ENCODE measurements around the gene SLC49A3. TPM values are rescaled to one million over a fixed set of nuclear protein-coding genes. Genes with fewer than 3 reads are reported as not detected.

The SLC49A3 gene
- total RNA-seq, 1 donor from 2014 or later = 0.72 TPM

DNA sequence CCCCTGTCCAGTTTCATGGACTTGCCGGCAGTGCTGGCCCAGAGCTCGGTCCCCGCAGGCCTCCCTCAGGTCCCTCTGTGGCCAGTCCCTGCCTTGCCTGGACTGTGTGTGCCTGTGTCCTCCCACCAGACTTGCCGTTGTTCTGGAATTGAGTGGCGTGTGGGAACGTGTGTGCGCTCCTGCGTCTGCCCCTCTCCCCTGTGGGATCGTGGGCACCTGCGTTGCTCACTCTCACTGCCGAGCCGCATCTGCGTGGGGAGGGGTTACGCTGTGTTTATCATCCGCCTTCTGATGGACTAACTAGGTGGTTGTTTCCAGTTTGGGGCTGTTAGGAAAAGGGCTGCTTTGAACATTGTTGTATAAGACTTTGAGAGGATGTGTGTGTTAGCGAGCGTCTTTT lies 37.9 kb upstream of the SLC49A3 start:
- Mint-ChIP-seq H3K4me3 (no peak overlapping the region), H3K9me3 (no peaks in the 10 kb centered on the region), H3K27me3 (no peaks in the 10 kb centered on the region), H3K27ac (no peak overlapping the region), H3K4me1 (no peaks in the 10 kb centered on the region), H3K36me3 (ENCODE audit: low read depth) (peaks cover 20% of the 10 kb centered on the region)
- DNase-seq = no peak
- intact Hi-C loops (cut with micrococcal nuclease) = no loop called here

DNA sequence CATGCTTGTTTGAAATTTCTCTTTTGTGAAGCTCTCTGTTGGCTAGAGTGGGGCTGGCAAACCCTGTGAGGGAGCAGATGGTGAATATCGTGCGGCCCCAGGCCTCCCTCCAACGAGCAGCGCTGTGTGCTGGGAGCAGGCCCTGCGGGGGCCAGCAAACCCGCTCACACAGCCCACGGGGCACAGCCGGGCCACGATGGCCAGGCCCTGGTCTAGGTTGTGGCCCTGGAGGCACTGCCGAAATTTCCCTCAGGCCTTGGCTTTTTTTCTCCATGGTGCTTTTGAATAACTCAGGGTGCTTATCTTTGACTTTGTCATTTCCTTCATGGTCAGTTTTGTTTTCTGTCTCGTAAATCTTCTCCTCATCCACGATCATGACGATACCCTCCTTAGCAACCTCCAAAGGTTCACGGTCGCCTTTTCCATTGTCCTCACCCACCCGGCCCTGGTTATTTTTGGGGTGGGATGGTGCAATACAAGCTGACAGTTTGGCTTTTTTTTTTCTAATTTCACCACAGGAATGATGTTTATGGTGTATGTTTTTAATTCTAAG lies 37.4 kb upstream of the SLC49A3 start:
- H3K4me3 Mint-ChIP-seq = no peak overlapping the region
- no peak for DNase-seq
- peaks cover 2% of the 10 kb centered on the region for H3K4me1 Mint-ChIP-seq
- H3K27me3 Mint-ChIP-seq = no peaks in the 10 kb centered on the region
- intact Hi-C loops (cut with micrococcal nuclease) = no loop called here
- peaks cover 25% of the 10 kb centered on the region for H3K36me3 Mint-ChIP-seq (ENCODE audit: low read depth)
- H3K27ac Mint-ChIP-seq = no peak overlapping the region
- H3K9me3 Mint-ChIP-seq = no peaks in the 10 kb centered on the region

DNA sequence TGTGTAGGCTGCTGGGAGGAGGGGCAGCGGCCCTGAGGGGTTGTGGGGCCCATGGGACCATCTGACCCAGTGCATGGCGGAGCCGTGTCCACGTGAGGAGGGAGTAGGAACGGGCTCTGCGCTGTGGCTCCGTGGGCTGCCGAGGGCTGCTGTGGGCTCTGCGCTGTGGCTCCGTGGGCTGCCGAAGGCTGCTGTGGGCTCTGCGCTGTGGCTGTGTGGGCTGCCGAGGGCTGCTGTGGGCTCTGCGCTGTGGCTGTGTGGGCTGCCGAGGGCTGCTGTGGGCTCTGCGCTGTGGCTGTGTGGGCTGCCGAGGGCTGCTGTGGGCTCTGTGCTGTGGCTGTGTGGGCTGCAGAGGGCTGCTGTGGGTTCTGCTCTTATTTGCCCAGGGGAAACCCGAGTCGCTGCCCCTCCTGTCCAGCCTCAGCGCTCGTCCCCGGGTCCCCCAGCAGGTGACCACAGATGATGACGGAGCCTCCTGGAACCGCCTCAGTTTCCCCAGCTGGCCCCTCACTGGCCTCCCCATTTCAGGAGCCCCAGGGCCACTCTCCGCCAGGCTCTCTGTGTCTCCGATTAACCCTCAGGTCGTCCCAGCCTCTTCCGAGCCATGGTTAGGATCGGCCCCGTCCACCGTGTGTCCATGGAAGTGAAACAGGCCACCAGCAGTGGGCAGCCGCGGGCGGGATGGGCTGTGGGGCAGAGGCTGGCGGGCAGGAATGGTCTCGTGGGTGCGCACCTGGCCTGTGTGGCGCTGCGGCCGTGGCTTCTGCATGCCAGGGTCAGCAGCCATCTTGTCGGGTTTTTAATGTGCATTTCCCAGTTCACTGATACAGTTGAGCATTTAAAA lies 36.7 kb upstream of the SLC49A3 start:
- H3K27ac Mint-ChIP-seq = no peak overlapping the region
- peaks cover 2% of the 10 kb centered on the region for H3K4me1 Mint-ChIP-seq
- H3K9me3 Mint-ChIP-seq = no peaks in the 10 kb centered on the region
- H3K27me3 Mint-ChIP-seq = no peaks in the 10 kb centered on the region
- peaks cover 26% of the 10 kb centered on the region for H3K36me3 Mint-ChIP-seq (ENCODE audit: low read depth)
- intact Hi-C loops (cut with micrococcal nuclease) = no loop called here
- no peak for DNase-seq
- H3K4me3 Mint-ChIP-seq = no peak overlapping the region

DNA sequence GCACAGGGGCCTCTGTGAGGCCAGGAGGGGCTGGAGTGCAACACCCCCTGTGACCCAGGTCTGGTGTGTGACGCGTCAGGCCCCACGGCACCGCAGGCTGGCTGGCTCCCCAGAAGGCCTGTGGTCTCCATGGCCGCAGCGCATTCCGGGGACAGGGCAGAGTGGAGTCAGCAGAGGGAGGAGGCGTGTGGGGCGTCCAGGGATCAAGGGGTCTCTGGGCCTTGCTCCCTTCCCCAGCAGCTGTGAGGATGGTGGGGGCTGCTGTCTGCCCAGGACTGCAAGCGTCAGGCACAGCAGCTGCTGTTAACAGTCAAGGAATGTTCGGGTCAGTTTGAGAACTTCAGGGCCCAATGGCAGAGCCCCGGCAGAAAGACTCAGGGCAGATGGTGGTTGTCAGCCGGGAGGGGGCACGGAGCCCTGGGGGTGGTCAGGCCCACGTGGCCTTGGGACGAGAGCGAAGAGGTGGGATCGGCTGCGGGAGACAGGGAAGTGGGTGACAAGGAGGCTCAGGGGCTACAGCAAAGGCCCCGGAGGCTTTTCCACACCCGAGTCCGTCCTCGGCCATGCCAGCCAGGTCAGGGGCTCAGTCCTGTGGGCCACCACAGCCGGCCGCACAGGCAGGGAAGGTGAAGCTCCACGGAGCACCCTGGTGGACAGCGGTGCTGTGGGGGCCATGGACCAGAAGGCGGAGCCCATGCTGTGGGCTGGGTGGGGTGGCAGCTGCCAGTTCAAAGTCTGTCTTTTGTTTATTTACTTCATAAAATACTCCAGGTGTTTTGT lies 35.0 kb upstream of the SLC49A3 start:
- H3K27me3 Mint-ChIP-seq = no peaks in the 10 kb centered on the region
- peaks cover 2% of the 10 kb centered on the region for H3K4me1 Mint-ChIP-seq
- no peak overlapping the region for H3K27ac Mint-ChIP-seq
- no peaks in the 10 kb centered on the region for H3K9me3 Mint-ChIP-seq
- H3K4me3 Mint-ChIP-seq = no peak overlapping the region
- intact Hi-C loops (cut with micrococcal nuclease) = no loop called here
- H3K36me3 Mint-ChIP-seq (ENCODE audit: low read depth) = peaks cover 31% of the 10 kb centered on the region
- DNase-seq = no peak

DNA sequence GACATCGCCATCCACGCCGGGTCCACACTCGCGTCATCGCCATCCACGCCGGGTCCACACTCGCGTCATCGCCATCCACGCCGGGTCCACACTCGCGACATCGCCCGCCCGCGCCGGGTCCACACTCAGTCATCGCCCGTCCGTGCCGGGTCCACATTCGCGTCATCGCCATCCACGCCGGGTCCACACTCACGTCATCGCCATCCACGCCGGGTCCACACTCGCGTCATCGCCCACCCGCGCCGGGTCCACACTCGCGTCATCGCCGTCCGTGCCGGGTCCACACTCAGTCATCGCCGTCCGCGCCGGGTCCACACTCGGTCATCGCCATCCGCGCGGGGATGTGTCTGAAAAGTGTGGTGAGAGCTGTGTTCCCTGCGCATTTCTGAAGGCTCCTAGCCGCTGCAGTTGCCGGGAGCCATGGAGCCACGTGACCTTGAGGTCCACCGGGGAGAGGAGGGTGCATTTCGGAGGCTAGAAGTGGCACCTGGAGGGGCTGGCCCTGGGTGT lies 34.0 kb upstream of the SLC49A3 start:
- intact Hi-C loops (cut with micrococcal nuclease) = no loop called here
- H3K36me3 Mint-ChIP-seq (ENCODE audit: low read depth) = peaks cover 31% of the 10 kb centered on the region
- H3K27ac Mint-ChIP-seq = no peak overlapping the region
- H3K4me1 Mint-ChIP-seq = peaks cover 2% of the 10 kb centered on the region
- no peak for DNase-seq
- no peak overlapping the region for H3K4me3 Mint-ChIP-seq
- H3K9me3 Mint-ChIP-seq = no peaks in the 10 kb centered on the region
- no peaks in the 10 kb centered on the region for H3K27me3 Mint-ChIP-seq

DNA sequence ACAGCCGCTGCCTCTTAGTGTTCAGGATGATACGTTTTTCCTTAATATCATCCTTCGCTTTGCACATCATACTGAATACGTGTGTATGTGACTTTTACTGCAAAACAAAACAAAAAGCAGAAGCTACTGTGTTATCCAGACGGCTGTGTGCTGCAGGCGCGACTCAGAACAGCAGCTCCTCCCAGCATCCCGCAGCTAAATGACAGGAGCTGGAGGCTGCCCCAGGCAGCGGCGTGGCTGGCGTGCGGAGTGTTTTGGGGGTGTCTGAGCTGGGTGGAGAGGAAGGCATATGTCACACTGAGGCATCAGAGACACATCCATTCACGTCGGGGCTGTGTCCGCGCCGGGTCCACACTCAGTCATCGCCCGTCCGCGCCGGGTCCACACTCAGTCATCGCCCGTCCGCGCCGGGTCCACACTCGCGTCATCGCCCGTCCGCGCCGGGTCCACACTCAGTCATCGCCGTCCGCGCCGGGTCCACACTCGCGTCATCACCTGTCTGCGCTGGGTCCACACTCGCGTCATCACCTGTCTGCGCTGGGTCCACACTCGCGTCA lies 33.3 kb upstream of the SLC49A3 start:
- Mint-ChIP-seq H3K4me1 (peaks cover 2% of the 10 kb centered on the region), H3K4me3 (no peak overlapping the region), H3K9me3 (no peaks in the 10 kb centered on the region), H3K36me3 (ENCODE audit: low read depth) (peaks cover 31% of the 10 kb centered on the region), H3K27me3 (no peaks in the 10 kb centered on the region), H3K27ac (no peak overlapping the region)
- intact Hi-C loops (cut with micrococcal nuclease) = no loop called here
- DNase-seq = no peak

DNA sequence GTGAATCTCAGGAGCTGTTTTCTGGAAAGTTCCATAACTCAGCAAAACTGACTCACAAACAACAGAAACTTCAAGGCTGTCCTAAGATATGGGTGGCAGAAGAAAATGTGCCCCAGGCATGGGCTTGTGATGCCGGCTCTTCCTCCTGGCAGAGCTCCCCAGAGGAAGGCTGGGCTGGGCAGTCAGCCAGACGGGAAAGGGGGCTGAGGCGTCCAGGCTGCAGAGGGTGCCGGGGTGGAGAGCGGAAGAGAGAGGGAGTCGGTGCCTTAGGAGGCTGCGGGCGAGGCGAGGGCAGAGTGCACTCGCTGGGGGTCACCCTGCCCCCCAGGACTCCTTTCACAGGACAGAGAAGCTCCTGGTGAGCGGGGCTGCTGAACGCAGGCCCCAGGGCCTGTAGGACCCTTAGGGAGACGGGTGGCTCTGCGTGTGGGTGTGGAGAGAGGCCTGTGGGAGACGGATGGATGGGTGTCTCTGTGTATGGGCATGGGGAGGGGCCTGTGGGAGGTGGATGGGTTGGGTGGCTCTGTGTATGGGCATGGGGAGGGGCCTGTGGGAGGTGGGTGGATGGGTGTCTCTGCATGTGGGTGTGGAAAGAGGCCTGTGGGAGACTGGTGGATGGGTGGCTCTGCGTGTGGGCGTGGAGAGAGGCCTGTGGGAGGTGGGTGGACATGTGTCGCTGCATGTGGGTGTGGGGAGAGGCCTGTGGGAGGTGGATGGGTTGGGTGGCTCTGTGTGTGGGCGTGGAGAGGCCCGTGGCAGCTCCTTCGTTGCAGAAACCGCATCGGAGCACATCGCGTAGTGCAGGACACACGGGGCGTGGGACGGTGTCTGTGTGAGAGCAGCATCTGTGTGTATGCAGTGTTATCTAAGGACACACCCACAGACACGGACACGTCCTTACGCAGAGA lies 32.6 kb upstream of the SLC49A3 start:
- no peak for DNase-seq
- Mint-ChIP-seq H3K9me3 (no peaks in the 10 kb centered on the region), H3K4me3 (no peak overlapping the region), H3K27me3 (no peaks in the 10 kb centered on the region), H3K27ac (no peak overlapping the region), H3K36me3 (ENCODE audit: low read depth) (peaks cover 31% of the 10 kb centered on the region), H3K4me1 (peaks cover 5% of the 10 kb centered on the region)
- intact Hi-C loops (cut with micrococcal nuclease) = no loop called here

DNA sequence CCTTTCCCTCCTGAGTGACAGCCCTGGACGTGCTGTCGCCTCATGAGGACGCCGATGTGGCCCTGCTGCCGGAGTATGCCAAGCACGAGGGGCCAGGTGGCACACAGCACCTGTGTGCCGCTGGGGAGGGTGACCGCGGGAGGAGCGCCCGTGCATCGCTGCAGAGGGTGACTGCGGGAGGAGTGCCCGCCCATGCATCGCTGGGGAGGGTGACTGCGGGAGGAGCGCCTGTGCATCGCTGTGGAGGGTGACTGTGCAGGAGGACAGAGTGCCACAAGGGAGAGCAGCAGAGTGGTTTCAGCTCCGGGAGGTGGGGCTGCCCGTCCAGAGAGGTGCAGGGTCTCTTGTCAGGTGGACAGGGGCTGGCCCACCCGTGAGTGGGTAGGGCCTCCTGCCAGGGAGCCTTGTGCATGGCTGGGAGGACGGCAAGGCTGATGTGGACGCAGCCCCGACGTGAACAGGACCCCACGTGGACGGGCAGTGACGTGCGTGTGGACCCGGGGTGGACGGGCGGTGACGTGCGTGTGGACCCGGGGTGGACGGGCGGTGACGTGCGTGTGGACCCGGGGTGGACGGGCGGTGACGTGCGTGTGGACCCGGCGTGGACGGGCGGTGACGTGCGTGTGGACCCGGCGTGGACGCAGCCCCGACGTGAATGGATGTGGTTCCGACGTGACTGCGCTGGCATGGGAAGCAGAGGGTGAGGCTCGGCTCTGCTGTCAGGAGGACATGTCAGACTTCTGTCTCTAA lies 31.3 kb upstream of the SLC49A3 start:
- H3K4me3 Mint-ChIP-seq = no peak overlapping the region
- H3K36me3 Mint-ChIP-seq (ENCODE audit: low read depth) = peaks cover 31% of the 10 kb centered on the region
- H3K9me3 Mint-ChIP-seq = no peaks in the 10 kb centered on the region
- peaks cover 5% of the 10 kb centered on the region for H3K4me1 Mint-ChIP-seq
- H3K27ac Mint-ChIP-seq = no peak overlapping the region
- DNase-seq = no peak
- no peaks in the 10 kb centered on the region for H3K27me3 Mint-ChIP-seq
- intact Hi-C loops (cut with micrococcal nuclease) = no loop called here

DNA sequence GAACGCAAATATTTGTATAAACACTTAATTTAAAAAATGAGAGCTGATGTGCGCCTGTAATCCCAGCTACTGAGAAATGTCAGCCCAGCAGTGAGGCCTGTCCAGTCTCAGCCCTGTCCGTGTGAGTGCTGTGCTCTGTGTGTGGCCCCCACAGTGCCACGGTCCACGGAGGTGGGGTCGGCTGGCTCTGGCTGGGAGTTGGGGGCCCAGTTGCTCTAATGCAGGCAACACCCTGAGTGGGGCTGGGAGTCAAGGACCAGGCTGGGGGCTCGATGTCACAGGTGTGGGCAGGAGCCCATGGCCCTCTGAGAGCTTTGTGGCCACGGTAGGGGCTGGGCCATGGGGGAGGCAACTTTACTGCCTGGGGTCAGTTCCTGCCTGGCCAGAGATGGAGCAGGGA lies 29.5 kb upstream of the SLC49A3 start:
- peaks cover 28% of the 10 kb centered on the region for H3K36me3 Mint-ChIP-seq (ENCODE audit: low read depth)
- H3K9me3 Mint-ChIP-seq = no peaks in the 10 kb centered on the region
- H3K27me3 Mint-ChIP-seq = no peaks in the 10 kb centered on the region
- no peak overlapping the region for H3K27ac Mint-ChIP-seq
- no peak for DNase-seq
- intact Hi-C loops (cut with micrococcal nuclease) = no loop called here
- H3K4me1 Mint-ChIP-seq = peaks cover 5% of the 10 kb centered on the region
- no peak overlapping the region for H3K4me3 Mint-ChIP-seq

DNA sequence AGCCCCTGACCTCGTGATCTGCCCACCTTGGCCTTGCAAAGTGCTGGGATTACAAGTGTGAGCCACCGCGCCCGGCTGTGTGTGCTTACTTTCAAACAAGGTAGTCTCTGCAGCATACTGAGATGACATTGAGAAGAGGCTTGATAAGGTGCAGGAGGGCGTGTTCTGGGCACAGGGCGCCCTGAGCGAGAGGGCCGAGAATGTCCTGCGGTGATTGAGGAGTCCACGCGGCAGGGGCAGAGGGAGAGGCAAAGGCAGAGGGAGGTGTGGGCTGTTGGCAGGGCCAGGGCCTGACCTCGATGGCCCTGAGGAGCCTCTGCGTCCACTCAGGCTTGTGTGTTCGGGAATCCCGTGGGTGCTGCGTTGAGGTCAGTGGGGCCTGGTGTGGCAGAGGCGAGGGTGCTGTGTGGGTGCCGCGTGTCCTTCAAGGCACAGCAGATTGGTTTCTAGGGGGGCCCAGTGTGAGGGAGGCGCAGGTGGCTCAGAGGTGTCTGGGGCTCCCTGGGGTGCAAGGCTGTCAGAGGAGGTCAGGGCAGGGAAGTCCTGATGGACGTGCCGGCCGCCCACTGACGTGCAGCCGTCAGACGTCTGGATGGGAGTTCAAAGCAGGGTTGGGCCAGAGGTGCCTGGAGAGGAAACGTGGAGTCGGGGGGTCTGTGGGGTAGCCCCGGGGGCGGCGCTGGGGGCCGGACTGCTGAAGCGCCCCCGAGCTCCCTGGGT lies 28.8 kb upstream of the SLC49A3 start:
- H3K4me3 Mint-ChIP-seq = no peak overlapping the region
- H3K27ac Mint-ChIP-seq = no peak overlapping the region
- H3K9me3 Mint-ChIP-seq = no peaks in the 10 kb centered on the region
- H3K27me3 Mint-ChIP-seq = no peaks in the 10 kb centered on the region
- H3K4me1 Mint-ChIP-seq = peaks cover 5% of the 10 kb centered on the region
- peaks cover 21% of the 10 kb centered on the region for H3K36me3 Mint-ChIP-seq (ENCODE audit: low read depth)
- DNase-seq = no peak
- intact Hi-C loops (cut with micrococcal nuclease) = no loop called here

DNA sequence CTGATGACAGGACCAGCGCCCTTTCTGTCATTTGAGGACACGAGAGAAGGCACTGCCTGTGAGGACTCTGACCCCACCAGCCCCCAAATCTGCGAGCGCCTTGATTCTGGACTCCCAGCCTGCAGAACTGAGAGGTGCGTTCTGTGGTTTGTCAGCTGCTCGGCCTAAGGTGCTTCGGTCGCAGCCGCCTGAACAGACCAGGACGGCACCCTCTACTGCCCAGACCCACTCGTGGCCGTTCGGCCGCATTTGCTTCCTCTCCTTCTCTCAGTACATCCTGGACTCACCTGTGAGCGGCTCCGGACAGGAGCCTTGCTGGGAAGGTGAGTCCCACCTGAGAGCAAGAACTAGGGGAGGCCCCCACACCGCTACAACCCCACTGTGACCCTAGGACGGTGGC lies 25.1 kb upstream of the SLC49A3 start:
- intact Hi-C loops (cut with micrococcal nuclease) = no loop called here
- Mint-ChIP-seq H3K27ac (no peak overlapping the region), H3K36me3 (ENCODE audit: low read depth) (peaks cover 3% of the 10 kb centered on the region), H3K4me1 (peaks cover 7% of the 10 kb centered on the region), H3K9me3 (no peaks in the 10 kb centered on the region), H3K27me3 (no peaks in the 10 kb centered on the region), H3K4me3 (no peak overlapping the region)
- DNase-seq = no peak

DNA sequence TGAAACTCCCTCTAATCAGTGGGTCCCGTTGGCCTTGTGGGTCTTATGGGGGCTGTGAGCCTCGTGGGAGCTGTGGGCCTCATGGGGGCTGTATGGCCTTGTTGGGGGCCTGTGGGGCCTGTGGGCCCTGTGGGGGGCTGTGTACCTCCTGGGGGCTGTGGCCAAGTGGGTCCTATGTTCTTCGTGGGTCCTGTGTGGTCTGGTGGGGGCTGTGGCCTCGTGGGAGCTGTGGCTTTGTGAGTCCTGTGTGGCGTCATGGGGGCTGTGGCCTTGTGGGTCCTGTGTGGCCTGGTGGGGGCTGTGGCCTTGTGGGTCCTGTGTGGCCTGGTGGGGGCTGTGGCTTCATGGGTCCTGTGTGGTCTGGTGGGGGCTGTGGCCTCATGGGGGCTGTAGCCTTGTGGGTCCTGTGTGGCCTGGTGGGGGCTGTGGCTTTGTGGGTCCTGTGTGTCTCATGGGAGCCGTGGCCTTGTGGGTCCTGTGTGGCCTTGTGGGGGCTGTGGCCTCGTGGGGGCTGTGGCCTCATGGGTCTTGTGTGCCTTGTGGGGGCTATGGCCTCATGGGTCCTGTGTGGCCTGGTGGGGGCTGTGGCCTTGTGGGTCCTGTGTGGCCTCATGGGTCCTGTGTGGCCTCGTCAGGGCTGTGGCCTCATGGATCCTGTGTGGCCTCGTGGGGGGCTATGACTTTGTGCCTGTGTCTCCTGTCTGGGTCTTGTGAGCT lies 24.1 kb upstream of the SLC49A3 start:
- Mint-ChIP-seq H3K36me3 (ENCODE audit: low read depth) (peaks cover 5% of the 10 kb centered on the region), H3K27ac (no peak overlapping the region)

More for the DNA sequence above, 24.1 kb upstream of the SLC49A3 start:
- H3K4me1 Mint-ChIP-seq = peaks cover 12% of the 10 kb centered on the region
- no peak for DNase-seq
- no peaks in the 10 kb centered on the region for H3K27me3 Mint-ChIP-seq
- intact Hi-C loops (cut with micrococcal nuclease) = no loop called here
- H3K9me3 Mint-ChIP-seq = no peaks in the 10 kb centered on the region
- no peak overlapping the region for H3K4me3 Mint-ChIP-seq
